ENCODE measurements around the gene SCYGR5.
"Not testable (repeated sequence)": the region's sequence is repeated elsewhere in the genome, so short reads cannot be mapped to it uniquely, and the experiment has no call there.

SCYGR5 gene

GRCh38 chr2:227666631-227667170, at the start of gene SCYGR5:
Gene SCYGR5, plus strand, starts transcription at chr2:227666804. Its CDS starts 0 bp downstream, at chr2:227666804.
- DNase-seq (ENCODE audit: low spot score) = not testable (repeated sequence)

- no peak for DNase-seq (ENCODE audit: low spot score)
These were observed 49.0 kb upstream of the SCYGR5 start, which contains the start of gene SCYGR4 for GRCh38 chr2:227617316-227618230. Gene SCYGR4, plus strand, starts transcription at chr2:227617498. Its CDS starts 0 bp downstream, at chr2:227617498.

- no peak for DNase-seq (ENCODE audit: low spot score)
These were observed 43.4 kb upstream of the SCYGR5 start for GRCh38 chr2:227623226-227623625.

GRCh38 chr2:227625420-227625819, 41.2 kb upstream of the SCYGR5 start:
- no peak for DNase-seq (ENCODE audit: low spot score)

- no peak for DNase-seq (ENCODE audit: low spot score)
These were observed 39.9 kb upstream of the SCYGR5 start for GRCh38 chr2:227626580-227627151.

- no peak for DNase-seq (ENCODE audit: low spot score)
These were observed 38.8 kb upstream of the SCYGR5 start for GRCh38 chr2:227627769-227628168.

- DNase-seq (ENCODE audit: low spot score) = no peak
These were observed 37.2 kb upstream of the SCYGR5 start for GRCh38 chr2:227629435-227629834.

GRCh38 chr2:227630322-227630721, 36.3 kb upstream of the SCYGR5 start:
- DNase-seq (ENCODE audit: low spot score) = no peak

- no peak for DNase-seq (ENCODE audit: low spot score)
These were observed 33.8 kb upstream of the SCYGR5 start for GRCh38 chr2:227632827-227633226.

GRCh38 chr2:227634201-227634600, 32.4 kb upstream of the SCYGR5 start:
- DNase-seq (ENCODE audit: low spot score) = no peak

GRCh38 chr2:227642656-227643055, 23.9 kb upstream of the SCYGR5 start:
- DNase-seq (ENCODE audit: low spot score) = no peak

GRCh38 chr2:227643990-227644551, 22.5 kb upstream of the SCYGR5 start:
- no peak for DNase-seq (ENCODE audit: low spot score)

- no peak for DNase-seq (ENCODE audit: low spot score)
These were observed 13.2 kb upstream of the SCYGR5 start for GRCh38 chr2:227653419-227653818.

- DNase-seq (ENCODE audit: low spot score) = no peak
These were observed 12.2 kb upstream of the SCYGR5 start for GRCh38 chr2:227654426-227654825.

GRCh38 chr2:227655454-227655853, 11.2 kb upstream of the SCYGR5 start:
- no peak for DNase-seq (ENCODE audit: low spot score)

- DNase-seq (ENCODE audit: low spot score) = no peak
These were observed 9.3 kb upstream of the SCYGR5 start for GRCh38 chr2:227657199-227657845.

GRCh38 chr2:227661025-227661649, 5.5 kb upstream of the SCYGR5 start:
- no peak for DNase-seq (ENCODE audit: low spot score)

GRCh38 chr2:227661827-227662226, 4.8 kb upstream of the SCYGR5 start:
- DNase-seq (ENCODE audit: low spot score) = no peak

GRCh38 chr2:227665189-227665940, 1.2 kb upstream of the SCYGR5 start:
- no peak for DNase-seq (ENCODE audit: low spot score)

GRCh38 chr2:227671170-227671905, 4.7 kb downstream of the SCYGR5 start:
- DNase-seq (ENCODE audit: low spot score) = no peak
